Sigmoid colon (tissue), 4 donors: ENCODE measurements around the gene CDHR4.

ENCODE experiments used
- EP300 ChIP-seq, 4 donors: sonication (generic); formaldehyde crosslinking; IDR thresholded peaks; one replicate each; pipeline ENCODE4 v1.6.1; 2017; ENCODE audit warnings: antibody characterized with exemption in 4 of 4
- POLR2A ChIP-seq, 2 donors: fragments of 450-650 bp; IDR thresholded peaks; one replicate each; pipeline ENCODE4 v1.6.1; 2016; ENCODE audit warnings: antibody characterized with exemption in 2 of 2, mild to moderate bottlenecking in 2 of 2, moderate library complexity in 2 of 2
- POLR2AphosphoS5 ChIP-seq, 4 donors: sonication (generic); formaldehyde crosslinking; IDR thresholded peaks; one replicate each; pipeline ENCODE4 v1.6.1; 2017; ENCODE audit warnings: antibody characterized with exemption in 4 of 4
- TF ChIP-seq, protein P1 (sequence below), 4 experiments: fragments of 450-650 bp in 3 of 4; fragments of 200-600 bp in 1 of 4; IDR thresholded peaks; one replicate each; pipeline ENCODE4 v1.5.1; 2016 to 2019; ENCODE audit warnings: antibody characterized with exemption in 4 of 4, mild to moderate bottlenecking in 3 of 4, moderate library complexity in 2 of 4

- TF ChIP-seq POLR2A (IDR thresholded peaks at IDR 0.05) = no peak
- TF ChIP-seq, protein P1, sequence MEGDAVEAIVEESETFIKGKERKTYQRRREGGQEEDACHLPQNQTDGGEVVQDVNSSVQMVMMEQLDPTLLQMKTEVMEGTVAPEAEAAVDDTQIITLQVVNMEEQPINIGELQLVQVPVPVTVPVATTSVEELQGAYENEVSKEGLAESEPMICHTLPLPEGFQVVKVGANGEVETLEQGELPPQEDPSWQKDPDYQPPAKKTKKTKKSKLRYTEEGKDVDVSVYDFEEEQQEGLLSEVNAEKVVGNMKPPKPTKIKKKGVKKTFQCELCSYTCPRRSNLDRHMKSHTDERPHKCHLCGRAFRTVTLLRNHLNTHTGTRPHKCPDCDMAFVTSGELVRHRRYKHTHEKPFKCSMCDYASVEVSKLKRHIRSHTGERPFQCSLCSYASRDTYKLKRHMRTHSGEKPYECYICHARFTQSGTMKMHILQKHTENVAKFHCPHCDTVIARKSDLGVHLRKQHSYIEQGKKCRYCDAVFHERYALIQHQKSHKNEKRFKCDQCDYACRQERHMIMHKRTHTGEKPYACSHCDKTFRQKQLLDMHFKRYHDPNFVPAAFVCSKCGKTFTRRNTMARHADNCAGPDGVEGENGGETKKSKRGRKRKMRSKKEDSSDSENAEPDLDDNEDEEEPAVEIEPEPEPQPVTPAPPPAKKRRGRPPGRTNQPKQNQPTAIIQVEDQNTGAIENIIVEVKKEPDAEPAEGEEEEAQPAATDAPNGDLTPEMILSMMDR (IDR thresholded peaks at IDR 0.05) = no peak
- no peak for TF ChIP-seq EP300 (IDR thresholded peaks at IDR 0.05)
- TF ChIP-seq POLR2AphosphoS5 (IDR thresholded peaks at IDR 0.05) = no peak
These were observed 27.0 kb downstream of the CDHR4 start for GRCh38 chr3:49772703-49773102.
